Activated CD8-positive, alpha-beta memory T cell treated with anti-CD3 and anti-CD28 coated beads, Interleukin-2, amount 50 U/mL, for 1 hour (primary cell): Measurements from ENCODE around the gene OR10K1.
"Not testable (repeated sequence)": the region's sequence is repeated elsewhere in the genome, so short reads cannot be mapped to it uniquely, and the experiment has no call there.

Experiments
- DNase-seq: peaks from one replicate; pipeline ENCODE4 v3.0.0-alpha.2; 2020; ENCODE audit errors: extremely low read depth

Gene OR10K1

GRCh38 chr1:158461534-158461933, at the start of gene OR10K1:
Gene OR10K1 (plus strand): TSS chr1:158461834. CDS start chr1:158465562, 3,728 bp downstream.
- no peak for DNase-seq

GRCh38 chr1:158414651-158415345, 46.8 kb upstream of the OR10K1 start:
- DNase-seq, result no peak

GRCh38 chr1:158417586-158417985, 44.0 kb upstream of the OR10K1 start:
- no peak for DNase-seq

- no peak for DNase-seq
Observed at GRCh38 chr1:158422212-158422611, 39.4 kb upstream of the OR10K1 start.

- no peak for DNase-seq
Observed at GRCh38 chr1:158425027-158425426, 36.6 kb upstream of the OR10K1 start.

- no peak for DNase-seq
Observed at GRCh38 chr1:158426137-158426536, 35.5 kb upstream of the OR10K1 start, which contains the start of gene OR10K2. Gene OR10K2 (minus strand): TSS chr1:158426237. CDS start chr1:158420866, 5,371 bp downstream.

GRCh38 chr1:158430163-158430562, 31.5 kb upstream of the OR10K1 start:
- DNase-seq, result not testable (repeated sequence)

- no peak for DNase-seq
Observed at GRCh38 chr1:158434741-158435140, 26.9 kb upstream of the OR10K1 start.

- DNase-seq, result no peak
Observed at GRCh38 chr1:158445376-158445775, 16.3 kb upstream of the OR10K1 start.

GRCh38 chr1:158454537-158454936, 7.1 kb upstream of the OR10K1 start:
- no peak for DNase-seq

GRCh38 chr1:158457246-158457645, 4.4 kb upstream of the OR10K1 start:
- DNase-seq, result no peak

GRCh38 chr1:158458263-158458662, 3.4 kb upstream of the OR10K1 start:
- no peak for DNase-seq

- DNase-seq, result no peak
Observed at GRCh38 chr1:158471920-158472319, 10.3 kb downstream of the OR10K1 start, which contains the start of gene OR10R2. Gene OR10R2 (plus strand): TSS chr1:158472220. CDS start chr1:158472326, 106 bp downstream.

GRCh38 chr1:158485455-158485854, 23.8 kb downstream of the OR10K1 start:
- no peak for DNase-seq

GRCh38 chr1:158491316-158491715, 29.7 kb downstream of the OR10K1 start:
- no peak for DNase-seq

- no peak for DNase-seq
Observed at GRCh38 chr1:158493054-158493453, 31.4 kb downstream of the OR10K1 start.

- no peak for DNase-seq
Observed at GRCh38 chr1:158494796-158495195, 33.2 kb downstream of the OR10K1 start.

- no peak for DNase-seq
Observed at GRCh38 chr1:158496374-158496773, 34.7 kb downstream of the OR10K1 start.

- no peak for DNase-seq
Observed at GRCh38 chr1:158506369-158506987, 44.8 kb downstream of the OR10K1 start.

- DNase-seq, result no peak
Observed at GRCh38 chr1:158507511-158507910, 45.9 kb downstream of the OR10K1 start.

GRCh38 chr1:158509471-158510156, 48.0 kb downstream of the OR10K1 start:
- DNase-seq, result no peak

- DNase-seq, result no peak
Observed at GRCh38 chr1:158516966-158517365, 55.3 kb downstream of the OR10K1 start.
